ENCODE data around the gene SP140L.

GRCh38 chr2:230324503-230324902, 2.5 kb upstream of the SP140L start:
- no peak for TF ChIP-seq CTCF (IDR thresholded peaks at IDR 0.05)
- no peak for TF ChIP-seq POLR2A (IDR thresholded peaks at IDR 0.05)
- no peak for TF ChIP-seq EP300 (IDR thresholded peaks at IDR 0.05)
- no peak for TF ChIP-seq POLR2AphosphoS5 (IDR thresholded peaks at IDR 0.05)
